ENCODE results near the gene MRPL54. TPM values are rescaled to one million over a fixed set of nuclear protein-coding genes. Genes with fewer than 3 reads are reported as not detected.

Gene MRPL54
- total RNA-seq, 3 donors from 2014 or later, result 51.6 to 64.9 (median 56.2) TPM

DNA sequence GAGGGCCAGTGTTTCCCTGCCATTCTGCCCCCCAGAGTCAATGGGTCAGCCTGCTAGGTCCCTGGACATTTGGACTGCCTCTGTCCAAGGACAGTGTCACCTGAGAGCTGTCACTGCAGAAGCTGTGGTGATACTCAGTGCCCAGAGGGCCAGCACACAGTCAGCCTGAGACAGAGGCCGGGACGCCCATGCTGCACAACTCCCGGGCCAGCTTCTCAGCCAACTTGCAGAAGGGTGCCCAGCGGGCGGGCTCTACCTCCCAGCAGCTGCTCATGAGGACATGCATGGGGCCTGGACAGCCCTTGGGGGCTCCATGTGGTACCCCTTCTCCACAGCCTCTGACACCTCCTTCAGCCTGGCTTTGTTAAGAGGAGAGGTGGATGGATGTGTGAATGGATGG, 13.3 kb downstream of the MRPL54 start:
- TF ChIP-seq, protein P1, sequence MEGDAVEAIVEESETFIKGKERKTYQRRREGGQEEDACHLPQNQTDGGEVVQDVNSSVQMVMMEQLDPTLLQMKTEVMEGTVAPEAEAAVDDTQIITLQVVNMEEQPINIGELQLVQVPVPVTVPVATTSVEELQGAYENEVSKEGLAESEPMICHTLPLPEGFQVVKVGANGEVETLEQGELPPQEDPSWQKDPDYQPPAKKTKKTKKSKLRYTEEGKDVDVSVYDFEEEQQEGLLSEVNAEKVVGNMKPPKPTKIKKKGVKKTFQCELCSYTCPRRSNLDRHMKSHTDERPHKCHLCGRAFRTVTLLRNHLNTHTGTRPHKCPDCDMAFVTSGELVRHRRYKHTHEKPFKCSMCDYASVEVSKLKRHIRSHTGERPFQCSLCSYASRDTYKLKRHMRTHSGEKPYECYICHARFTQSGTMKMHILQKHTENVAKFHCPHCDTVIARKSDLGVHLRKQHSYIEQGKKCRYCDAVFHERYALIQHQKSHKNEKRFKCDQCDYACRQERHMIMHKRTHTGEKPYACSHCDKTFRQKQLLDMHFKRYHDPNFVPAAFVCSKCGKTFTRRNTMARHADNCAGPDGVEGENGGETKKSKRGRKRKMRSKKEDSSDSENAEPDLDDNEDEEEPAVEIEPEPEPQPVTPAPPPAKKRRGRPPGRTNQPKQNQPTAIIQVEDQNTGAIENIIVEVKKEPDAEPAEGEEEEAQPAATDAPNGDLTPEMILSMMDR (IDR thresholded peaks at IDR 0.05), result no peak
- DNase-seq (no peak), ATAC-seq (no peak)
- Histone ChIP-seq H3K4me3 (no peak overlapping the region), H3K9me3 (peaks cover 4% of the 10 kb centered on the region), H3K36me3 (ENCODE audit: low read depth) (no peaks in the 10 kb centered on the region), H3K4me1 (ENCODE audit: low read depth) (no peaks in the 10 kb centered on the region)
- intact Hi-C loops (cut with DNase I, micrococcal nuclease), result no loop called here

DNA sequence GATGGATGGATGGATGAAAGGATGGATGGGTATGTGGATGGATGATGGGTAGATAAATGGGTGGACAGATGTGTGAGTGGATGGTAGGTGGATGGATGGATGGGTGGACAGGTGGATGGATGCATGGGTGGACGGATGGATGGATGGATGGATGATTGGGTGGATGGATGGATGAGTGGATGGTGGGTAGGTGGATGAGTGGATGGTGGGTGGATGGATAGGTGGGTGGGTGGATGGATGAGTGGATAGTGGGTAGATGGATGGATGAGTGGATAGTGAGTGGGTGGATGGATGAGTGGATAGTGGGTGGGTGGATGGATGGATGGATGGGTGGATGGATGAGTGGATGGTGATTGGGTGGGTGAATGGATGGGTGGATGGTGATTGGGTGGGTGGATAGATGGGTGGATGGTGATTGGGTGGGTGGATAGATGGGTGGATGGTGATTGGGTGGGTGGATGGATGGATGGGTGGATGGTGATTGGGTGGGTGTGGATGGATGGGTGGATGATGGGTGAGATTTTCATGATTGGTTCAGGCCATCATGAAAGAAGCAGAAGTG, 14.1 kb downstream of the MRPL54 start:
- Histone ChIP-seq H3K9me3 (peaks cover 11% of the 10 kb centered on the region), H3K36me3 (ENCODE audit: low read depth) (no peaks in the 10 kb centered on the region), H3K4me3 (no peak overlapping the region), H3K4me1 (ENCODE audit: low read depth) (no peaks in the 10 kb centered on the region)
- ATAC-seq (no peak), DNase-seq (no peak)
- TF ChIP-seq, protein P1 (IDR thresholded peaks at IDR 0.05), result no peak
- intact Hi-C loops (cut with DNase I, micrococcal nuclease), result no loop called here

DNA sequence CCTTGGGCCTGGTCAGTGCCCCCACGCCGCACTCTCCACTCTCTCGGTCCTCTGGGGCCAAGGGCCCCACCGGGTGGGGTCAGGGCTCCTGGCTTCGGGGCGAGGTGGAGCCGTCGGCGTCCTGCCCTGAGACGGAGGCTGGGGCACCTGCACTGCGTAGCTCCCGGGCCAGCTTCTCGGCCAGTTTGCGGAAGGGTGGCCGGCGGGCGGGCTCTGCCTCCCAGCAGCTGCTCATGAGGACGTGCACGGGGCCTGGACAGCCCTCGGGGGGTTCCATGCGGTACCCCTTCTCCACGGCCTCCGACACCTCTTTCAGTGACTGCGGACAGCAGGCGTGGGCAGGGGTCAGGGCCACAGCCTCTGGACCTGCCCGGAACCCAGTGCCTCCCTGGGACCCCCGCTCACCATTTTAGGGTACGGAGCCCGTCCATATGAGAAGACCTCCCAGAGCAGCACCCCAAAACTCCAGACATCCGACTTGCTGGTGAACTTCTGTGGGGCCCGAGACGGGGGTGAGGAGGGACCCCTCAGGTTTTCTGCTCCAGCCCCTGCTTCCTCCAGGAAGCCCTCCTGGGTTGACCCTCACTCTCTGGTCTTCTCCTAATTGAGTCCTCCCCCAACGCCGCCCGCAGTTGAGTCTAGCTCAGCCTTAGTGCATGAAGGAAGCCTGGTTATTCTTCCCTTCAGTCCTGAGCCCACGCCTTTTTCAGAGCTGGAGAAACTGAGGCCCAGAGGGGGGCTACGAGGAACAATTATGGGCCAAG, 15.8 kb downstream of the MRPL54 start:
- TF ChIP-seq, protein P1 (IDR thresholded peaks at IDR 0.05), result no peak
- peaks cover 21% of the 10 kb centered on the region for H3K9me3 ChIP-seq
- no peak overlapping the region for H3K4me3 ChIP-seq
- H3K36me3 ChIP-seq (ENCODE audit: low read depth), result no peaks in the 10 kb centered on the region
- ATAC-seq, result no peak
- intact Hi-C loops (cut with DNase I, micrococcal nuclease), result no loop called here
- no peaks in the 10 kb centered on the region for H3K4me1 ChIP-seq (ENCODE audit: low read depth)
- DNase-seq, result no peak

DNA sequence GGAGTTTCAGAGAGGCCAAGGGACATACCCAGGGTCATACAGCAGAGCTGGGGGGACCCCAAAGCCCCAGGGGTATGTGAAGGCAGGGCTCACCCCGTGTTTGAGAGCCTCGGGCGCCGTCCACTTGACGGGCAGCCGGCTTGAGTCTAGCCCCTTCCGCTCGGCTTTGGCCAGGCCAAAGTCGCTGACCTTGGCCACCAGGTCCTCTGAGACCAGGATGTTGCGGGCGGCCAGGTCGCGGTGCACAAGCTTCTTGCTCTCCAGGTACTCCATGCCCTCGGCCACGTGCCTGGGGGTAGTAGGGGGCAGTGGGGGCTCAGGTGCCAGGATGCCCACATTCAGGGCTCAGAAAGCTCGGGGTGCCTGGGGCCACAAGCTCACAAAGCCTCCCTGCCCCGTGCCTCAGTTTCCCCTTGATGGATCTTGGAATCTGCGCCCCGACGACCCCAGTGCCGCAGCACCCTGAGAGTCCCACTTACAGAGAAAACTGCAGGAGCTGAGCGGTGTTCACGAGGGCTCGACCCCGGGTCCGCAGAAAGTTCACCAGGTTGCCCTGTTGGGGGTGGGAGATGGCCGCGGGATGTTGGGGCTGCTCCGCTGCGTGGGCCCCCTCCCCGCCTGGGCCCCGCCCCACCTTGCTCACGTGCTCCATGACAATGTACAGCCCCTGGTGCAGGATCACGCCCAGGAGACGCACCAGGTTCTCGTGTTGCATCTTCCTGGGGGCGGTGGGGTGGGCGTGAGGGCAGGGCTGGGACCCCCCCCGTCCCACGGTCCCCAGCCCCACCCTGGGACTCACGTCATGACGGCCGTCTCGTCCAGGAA, 16.6 kb downstream of the MRPL54 start:
- intact Hi-C loops (cut with DNase I, micrococcal nuclease), result no loop called here
- Histone ChIP-seq H3K9me3 (peaks cover 21% of the 10 kb centered on the region), H3K4me1 (ENCODE audit: low read depth) (no peaks in the 10 kb centered on the region), H3K36me3 (ENCODE audit: low read depth) (no peaks in the 10 kb centered on the region), H3K4me3 (no peak overlapping the region)
- TF ChIP-seq, protein P1 (IDR thresholded peaks at IDR 0.05), result no peak
- DNase-seq, result no peak
- no peak for ATAC-seq

DNA sequence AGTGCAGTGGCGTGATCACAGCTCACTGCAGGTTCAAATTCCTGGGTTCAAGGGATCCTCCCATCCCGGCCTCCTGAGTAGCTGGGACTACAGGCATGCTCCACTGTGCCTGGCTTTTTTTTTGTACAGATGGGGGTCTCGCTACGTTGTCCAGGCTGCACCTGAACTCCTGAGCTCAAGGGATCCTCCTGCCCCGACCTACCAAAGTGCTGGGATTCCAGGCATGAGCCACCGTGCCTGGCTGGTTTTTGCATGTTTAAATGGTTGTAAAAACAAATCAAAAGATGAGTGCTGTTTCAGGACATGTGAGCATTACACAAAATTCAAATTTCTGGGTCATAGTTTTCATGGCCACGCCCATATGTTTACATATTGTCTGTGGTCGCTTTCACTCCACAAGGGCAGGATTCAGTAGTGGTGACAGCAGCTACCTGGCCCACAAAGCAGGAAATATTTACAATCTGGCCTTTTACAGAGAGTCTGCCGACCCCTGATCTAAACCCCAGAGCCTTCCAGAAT, 18.4 kb downstream of the MRPL54 start:
- H3K4me1 ChIP-seq (ENCODE audit: low read depth), result no peaks in the 10 kb centered on the region
- no peak for DNase-seq
- H3K9me3 ChIP-seq, result peaks cover 21% of the 10 kb centered on the region
- ATAC-seq, result no peak
- no peak overlapping the region for H3K4me3 ChIP-seq
- TF ChIP-seq, protein P1 (IDR thresholded peaks at IDR 0.05), result no peak
- intact Hi-C loops (cut with DNase I, micrococcal nuclease), result no loop called here
- no peaks in the 10 kb centered on the region for H3K36me3 ChIP-seq (ENCODE audit: low read depth)
